Activated CD8-positive, alpha-beta T cell treated with anti-CD3 and anti-CD28 coated beads for 36 hours (primary cell): Measurements from ENCODE around the gene NRROS. TPM values are rescaled to one million over a fixed set of nuclear protein-coding genes. Genes with fewer than 3 reads are reported as not detected.

ENCODE experiments used
- ATAC-seq: fragments of 200-7000 bp; cut with Tn5 transposase; one replicate; pipeline ENCODE4 v1.10.0; 2021; ENCODE audit warnings: mild to moderate bottlenecking, moderate library complexity
- CTCF ChIA-PET: fragments of 350-600 bp; sonication (Branson Sonifier 250); formaldehyde crosslinking; loops from one replicate; lab custom pipeline; 2021; ENCODE audit warnings: antibody characterized with exemption; lab: Charles Lee
- POLR2A ChIA-PET: fragments of 350-600 bp; sonication (Branson Sonifier 250); formaldehyde crosslinking; loops from one replicate; lab custom pipeline; 2021; ENCODE audit warnings: antibody characterized with exemption; lab: Charles Lee
- DNase-seq: peaks from one replicate; pipeline ENCODE4 v3.0.0-alpha.2; 2020
- H3K27ac Mint-ChIP-seq: one replicate; pipeline ENCODE4 v1.8.0; 2021; ENCODE audit warnings: mild to moderate bottlenecking, mixed read lengths
- H3K27me3 Mint-ChIP-seq: one replicate; pipeline ENCODE4 v1.8.0; 2021; ENCODE audit warnings: mixed read lengths
- H3K36me3 Mint-ChIP-seq: one replicate; pipeline ENCODE4 v1.8.0; 2021; ENCODE audit warnings: low read depth, mixed read lengths
- H3K4me1 Mint-ChIP-seq: one replicate; pipeline ENCODE4 v1.8.0; 2021; ENCODE audit warnings: low read depth, mixed read lengths
- H3K4me3 Mint-ChIP-seq: one replicate; pipeline ENCODE4 v1.8.0; 2021; ENCODE audit warnings: mild to moderate bottlenecking, moderate library complexity, mixed read lengths
- H3K9me3 Mint-ChIP-seq: one replicate; pipeline ENCODE4 v1.8.0; 2021; ENCODE audit warnings: mixed read lengths
- CTCF ChIP-seq: fragments of 200-600 bp; IDR thresholded peaks from one replicate; pipeline ENCODE4 v1.8.0; 2022; ENCODE audit warnings: antibody characterized with exemption, mild to moderate bottlenecking
- intact Hi-C: fragments of 100-400 bp; cut with micrococcal nuclease; formaldehyde crosslinking; loops from one replicate; pipeline ENCODE4 v1.10.0; 2022
- total RNA-seq, 2 experiments: library from RNA; stranded (reverse); gene quantifications; one replicate each; pipeline ENCODE4 v1.2.3, GENCODE V29; 2021

NRROS gene
- total RNA-seq, 2 experiments from 2014 or later: 24.2 to 26.5 TPM

GRCh38 chr3:196667056-196667825 is 27.7 kb downstream of the NRROS start:
- no peak overlapping the region for H3K27ac Mint-ChIP-seq
- ATAC-seq (no peak), DNase-seq (no peak)
- H3K36me3 Mint-ChIP-seq: no peaks in the 10 kb centered on the region
- no peak overlapping the region for H3K4me3 Mint-ChIP-seq
- TF ChIP-seq CTCF: no peak
- ChIA-PET CTCF (no interaction called here), POLR2A (no interaction called here)
- H3K27me3 Mint-ChIP-seq: no peaks in the 10 kb centered on the region
- no peaks in the 10 kb centered on the region for H3K9me3 Mint-ChIP-seq
- peaks cover 7% of the 10 kb centered on the region for H3K4me1 Mint-ChIP-seq
- intact Hi-C loops: no loop called here

DNA sequence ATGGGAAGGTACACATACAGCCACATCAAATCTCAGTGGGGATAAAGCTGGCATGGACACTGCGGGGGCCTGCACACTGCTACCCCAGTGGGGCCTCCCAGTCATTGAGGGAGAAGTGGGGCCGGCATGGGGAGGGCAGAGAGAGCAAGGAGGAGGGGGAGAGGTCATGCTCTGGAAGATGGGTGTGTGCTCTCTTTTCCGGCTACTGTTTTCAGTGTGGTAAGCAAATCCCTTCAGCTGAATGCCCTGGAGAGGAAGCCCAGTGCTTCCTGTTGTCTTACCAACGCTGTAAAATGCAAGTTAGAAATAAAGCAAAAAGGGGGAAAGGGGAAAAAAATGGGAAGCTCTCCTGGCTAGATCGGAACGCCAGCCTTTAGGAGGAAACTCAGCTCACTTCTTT is 30.8 kb downstream of the NRROS start:
- H3K4me3 Mint-ChIP-seq: no peak overlapping the region
- no peak for TF ChIP-seq CTCF
- ChIA-PET CTCF (interaction anchor here (1.0 to 1.8 kb wide), 3 partner anchors 14 to 16 kb away, joined by 3 to 5 read pairs (median 3); no protein-coding TSS in a partner anchor), POLR2A (interaction anchor here (0.7 to 1.2 kb wide), 3 partner anchors 15 to 38 kb away, joined by 3 read pairs; no protein-coding TSS in a partner anchor)
- intact Hi-C loops: no loop called here
- ATAC-seq (no peak), DNase-seq (no peak)
- peaks cover 7% of the 10 kb centered on the region for H3K4me1 Mint-ChIP-seq
- H3K27me3 Mint-ChIP-seq: no peaks in the 10 kb centered on the region
- H3K36me3 Mint-ChIP-seq: no peaks in the 10 kb centered on the region
- H3K27ac Mint-ChIP-seq: no peak overlapping the region
- H3K9me3 Mint-ChIP-seq: no peaks in the 10 kb centered on the region

DNA sequence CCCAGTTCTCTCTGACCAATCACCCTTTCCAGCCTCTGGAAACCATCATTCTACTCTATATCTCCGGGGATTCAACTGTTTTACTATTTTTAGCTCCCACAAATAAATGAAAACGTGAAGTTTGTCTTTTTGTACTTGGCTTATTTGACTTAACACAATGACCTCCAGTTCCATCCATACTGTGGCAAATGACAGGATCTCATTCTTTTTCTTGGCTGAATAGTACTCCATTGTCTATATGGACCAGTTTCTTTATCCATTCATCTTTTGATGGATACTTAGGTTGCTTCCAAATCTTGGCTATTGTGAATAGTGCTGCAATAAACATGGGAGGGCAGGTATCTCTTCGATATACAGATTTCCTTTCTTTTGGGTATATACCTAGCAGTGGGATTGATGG is 34.1 kb downstream of the NRROS start:
- Mint-ChIP-seq H3K27me3 (no peaks in the 10 kb centered on the region), H3K9me3 (no peaks in the 10 kb centered on the region), H3K4me1 (peaks cover 17% of the 10 kb centered on the region), H3K36me3 (no peaks in the 10 kb centered on the region), H3K4me3 (no peak overlapping the region), H3K27ac (no peak overlapping the region)
- CTCF ChIA-PET: interaction anchor here (1.9 kb wide), 1 partner anchor 11 kb away, joined by 6 read pairs; no protein-coding TSS in a partner anchor
- ATAC-seq (no peak), DNase-seq (no peak)
- POLR2A ChIA-PET: no interaction called here
- TF ChIP-seq CTCF: no peak
- intact Hi-C loops: no loop called here

DNA sequence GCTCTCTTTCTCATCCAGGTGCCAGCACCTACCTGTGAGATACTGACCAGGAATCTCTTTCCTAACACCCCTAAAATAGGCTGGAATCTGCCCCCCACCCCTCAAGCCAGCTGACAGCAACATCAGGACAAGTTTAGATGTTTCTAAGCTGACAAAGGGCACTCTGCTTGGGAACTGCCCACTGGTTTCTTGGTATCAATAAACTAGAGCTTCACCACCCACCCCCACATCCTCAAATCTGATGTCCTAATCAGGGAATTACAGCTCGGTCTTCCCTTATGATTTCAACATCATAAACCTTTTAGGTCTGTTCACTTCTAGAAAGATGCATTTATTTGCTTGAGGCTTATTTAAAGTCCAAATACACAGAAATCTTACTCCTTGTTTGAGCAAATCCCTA is 37.9 kb downstream of the NRROS start:
- DNase-seq: no peak
- no peak for TF ChIP-seq CTCF
- ATAC-seq: no peak
- no peak overlapping the region for H3K4me3 Mint-ChIP-seq
- H3K9me3 Mint-ChIP-seq: no peaks in the 10 kb centered on the region
- no peak overlapping the region for H3K27ac Mint-ChIP-seq
- ChIA-PET CTCF (interaction anchor here (0.7 to 2.8 kb wide), 9 partner anchors 8 to 191 kb away, joined by 3 to 15 read pairs (median 4); no protein-coding TSS in a partner anchor), POLR2A (interaction anchor here (0.8 to 1.8 kb wide), 5 partner anchors 10 to 264 kb away, joined by 3 to 4 read pairs (median 3); partner anchors contain the start of genes FBXO45 and WDR53)
- peaks cover 9% of the 10 kb centered on the region for H3K4me1 Mint-ChIP-seq
- peaks cover 2% of the 10 kb centered on the region for H3K36me3 Mint-ChIP-seq
- intact Hi-C loops: no loop called here
- no peaks in the 10 kb centered on the region for H3K27me3 Mint-ChIP-seq

GRCh38 chr3:196677931-196678330 is 38.4 kb downstream of the NRROS start:
- Mint-ChIP-seq H3K27ac (no peak overlapping the region), H3K4me3 (no peak overlapping the region)
- no peak for ATAC-seq

More at GRCh38 chr3:196677931-196678330, 38.4 kb downstream of the NRROS start:
- H3K36me3 Mint-ChIP-seq: peaks cover 3% of the 10 kb centered on the region
- peaks cover 9% of the 10 kb centered on the region for H3K4me1 Mint-ChIP-seq
- no peak for DNase-seq
- POLR2A ChIA-PET: interaction anchor here (1.4 kb wide), 1 partner anchor 33 kb away, joined by 4 read pairs; no protein-coding TSS in a partner anchor
- intact Hi-C loops: no loop called here
- no peak for TF ChIP-seq CTCF
- CTCF ChIA-PET: interaction anchor here (0.7 to 2.8 kb wide), 6 partner anchors 7 to 192 kb away, joined by 3 to 15 read pairs (median 5); no protein-coding TSS in a partner anchor
- H3K9me3 Mint-ChIP-seq: peaks cover 1% of the 10 kb centered on the region
- no peaks in the 10 kb centered on the region for H3K27me3 Mint-ChIP-seq
